AG10803 (cell line): Measurements from ENCODE around the gene EFHC1.

Experiments
- DNase-seq: peaks from one replicate; pipeline ENCODE4 v3.0.0; 2010; ENCODE audit warnings: low read depth
- H3K4me3 ChIP-seq: 2 replicates; pipeline ENCODE4 v1.5.1; 2011; ENCODE audit warnings: mild to moderate bottlenecking, low read length, control low read depth
- TF ChIP-seq, protein P1 (sequence below): conservative IDR thresholded peaks from 2 replicates; pipeline ENCODE4 v1.5.1; 2011; ENCODE audit warnings: mild to moderate bottlenecking, low read length, control low read depth, inconsistent platforms

The EFHC1 gene

DNA sequence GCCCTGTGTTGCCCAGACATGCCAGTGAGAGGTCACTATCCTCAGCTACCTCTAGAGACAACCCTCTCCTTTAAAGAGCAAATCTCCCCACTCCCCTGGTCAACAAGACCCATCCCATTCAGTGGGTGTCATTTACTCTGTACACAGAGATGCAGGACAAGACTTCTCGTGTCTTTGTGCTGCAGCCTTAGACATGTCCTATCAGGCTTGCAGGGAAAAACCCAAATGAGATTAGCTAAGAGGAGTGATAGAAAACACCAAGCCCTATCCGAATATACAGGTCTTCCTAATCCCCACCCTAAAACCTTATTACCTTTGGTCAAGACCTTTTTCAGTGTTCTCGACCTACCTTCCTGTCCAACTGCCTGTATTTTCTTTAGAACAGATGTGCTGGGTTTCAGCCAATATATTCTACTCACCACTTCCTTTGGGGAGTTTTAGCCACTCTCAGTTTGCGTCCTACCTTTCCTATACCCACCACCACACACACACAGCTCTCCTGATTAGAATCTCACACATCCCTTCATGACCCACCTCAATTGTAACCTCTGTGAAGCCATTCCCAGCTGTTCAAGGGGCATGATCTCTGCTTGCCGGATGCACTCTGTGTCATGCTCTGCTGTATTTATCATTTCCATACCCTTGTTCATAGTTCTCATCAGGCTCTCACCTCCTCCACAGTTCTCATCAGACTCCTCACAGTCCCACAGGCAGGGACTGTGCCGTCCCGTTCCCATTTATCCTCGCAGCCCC, 117.0 kb downstream of the EFHC1 start:
- TF ChIP-seq, protein P1, sequence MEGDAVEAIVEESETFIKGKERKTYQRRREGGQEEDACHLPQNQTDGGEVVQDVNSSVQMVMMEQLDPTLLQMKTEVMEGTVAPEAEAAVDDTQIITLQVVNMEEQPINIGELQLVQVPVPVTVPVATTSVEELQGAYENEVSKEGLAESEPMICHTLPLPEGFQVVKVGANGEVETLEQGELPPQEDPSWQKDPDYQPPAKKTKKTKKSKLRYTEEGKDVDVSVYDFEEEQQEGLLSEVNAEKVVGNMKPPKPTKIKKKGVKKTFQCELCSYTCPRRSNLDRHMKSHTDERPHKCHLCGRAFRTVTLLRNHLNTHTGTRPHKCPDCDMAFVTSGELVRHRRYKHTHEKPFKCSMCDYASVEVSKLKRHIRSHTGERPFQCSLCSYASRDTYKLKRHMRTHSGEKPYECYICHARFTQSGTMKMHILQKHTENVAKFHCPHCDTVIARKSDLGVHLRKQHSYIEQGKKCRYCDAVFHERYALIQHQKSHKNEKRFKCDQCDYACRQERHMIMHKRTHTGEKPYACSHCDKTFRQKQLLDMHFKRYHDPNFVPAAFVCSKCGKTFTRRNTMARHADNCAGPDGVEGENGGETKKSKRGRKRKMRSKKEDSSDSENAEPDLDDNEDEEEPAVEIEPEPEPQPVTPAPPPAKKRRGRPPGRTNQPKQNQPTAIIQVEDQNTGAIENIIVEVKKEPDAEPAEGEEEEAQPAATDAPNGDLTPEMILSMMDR, result no peak
- no peak overlapping the region for H3K4me3 ChIP-seq
- no peak for DNase-seq

DNA sequence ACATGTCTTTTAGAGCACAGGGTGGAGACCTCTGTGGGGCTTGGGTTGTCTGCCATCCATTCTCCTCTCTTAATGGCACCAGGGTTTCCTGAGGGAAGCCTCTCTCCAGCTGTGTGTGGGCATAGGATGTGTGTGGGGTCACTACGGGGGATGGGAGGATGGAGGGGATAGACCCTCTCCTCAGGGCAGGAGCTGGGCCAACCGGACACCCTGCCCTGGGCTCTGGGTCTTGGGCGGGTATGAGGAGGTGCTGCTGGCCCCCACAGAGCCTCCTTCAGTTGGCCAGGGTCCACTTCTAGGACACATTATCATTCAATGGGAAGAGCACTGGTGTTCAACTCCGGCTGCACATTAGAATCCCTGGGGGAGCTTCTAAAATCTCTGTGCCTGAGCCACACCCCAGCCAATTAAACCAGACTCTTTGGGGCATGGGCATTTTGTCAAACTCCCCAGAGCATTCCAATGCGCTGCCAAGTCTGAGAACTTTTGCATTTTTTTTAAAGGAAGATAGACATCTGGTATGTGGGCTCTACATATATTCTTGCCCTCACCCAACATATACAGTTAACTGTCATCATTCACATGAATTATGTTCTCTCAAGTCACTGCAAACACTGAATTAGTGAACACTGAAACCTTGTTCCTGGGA, 118.2 kb downstream of the EFHC1 start:
- no peak overlapping the region for H3K4me3 ChIP-seq
- TF ChIP-seq, protein P1, result no peak
- peak; percentile 87 for DNase-seq

DNA sequence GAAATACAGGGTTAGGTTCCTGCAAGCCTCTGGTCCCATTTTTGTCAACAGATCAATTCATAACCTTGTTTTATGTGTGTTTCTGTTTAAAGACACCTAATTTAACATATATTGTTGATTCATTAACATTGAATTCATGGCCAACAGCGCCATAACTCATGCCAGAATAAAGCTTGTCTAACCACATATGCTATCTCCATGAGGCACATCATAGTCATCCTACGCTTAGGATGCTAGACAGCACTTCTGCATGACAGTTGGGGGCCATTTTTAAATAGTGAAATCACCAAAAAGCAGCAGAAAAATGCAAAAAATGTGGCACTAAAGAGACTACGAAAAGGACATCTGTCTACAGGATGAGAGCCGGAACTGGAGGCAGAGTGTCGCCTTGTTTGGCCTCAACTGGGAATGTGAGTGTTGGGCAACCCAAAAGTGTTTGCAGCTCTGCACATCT, 118.8 kb downstream of the EFHC1 start:
- TF ChIP-seq, protein P1, result no peak
- H3K4me3 ChIP-seq, result no peak overlapping the region
- DNase-seq, result peak; percentile 93

DNA sequence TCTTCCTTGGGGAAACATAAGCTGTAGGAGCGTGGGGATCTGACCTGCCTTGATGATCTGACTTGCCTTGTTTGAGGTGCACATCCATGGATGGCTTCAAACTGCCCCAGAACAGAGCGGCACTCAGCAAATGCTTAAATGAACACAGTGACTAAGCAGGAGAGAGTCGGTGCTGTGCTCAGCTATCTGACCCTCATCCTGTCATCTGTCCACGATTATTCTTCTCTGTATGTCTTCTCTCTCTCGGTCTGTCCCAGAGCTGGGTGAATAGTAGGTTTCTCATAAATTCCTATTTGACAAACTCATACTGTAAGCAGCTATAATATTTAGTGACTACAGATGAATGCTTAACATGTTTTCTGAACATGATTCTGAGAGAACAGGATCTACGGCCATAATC, 119.5 kb downstream of the EFHC1 start:
- peak; percentile 84 for DNase-seq
- H3K4me3 ChIP-seq, result peak overlapping the region; percentile 1
- TF ChIP-seq, protein P1, result no peak

DNA sequence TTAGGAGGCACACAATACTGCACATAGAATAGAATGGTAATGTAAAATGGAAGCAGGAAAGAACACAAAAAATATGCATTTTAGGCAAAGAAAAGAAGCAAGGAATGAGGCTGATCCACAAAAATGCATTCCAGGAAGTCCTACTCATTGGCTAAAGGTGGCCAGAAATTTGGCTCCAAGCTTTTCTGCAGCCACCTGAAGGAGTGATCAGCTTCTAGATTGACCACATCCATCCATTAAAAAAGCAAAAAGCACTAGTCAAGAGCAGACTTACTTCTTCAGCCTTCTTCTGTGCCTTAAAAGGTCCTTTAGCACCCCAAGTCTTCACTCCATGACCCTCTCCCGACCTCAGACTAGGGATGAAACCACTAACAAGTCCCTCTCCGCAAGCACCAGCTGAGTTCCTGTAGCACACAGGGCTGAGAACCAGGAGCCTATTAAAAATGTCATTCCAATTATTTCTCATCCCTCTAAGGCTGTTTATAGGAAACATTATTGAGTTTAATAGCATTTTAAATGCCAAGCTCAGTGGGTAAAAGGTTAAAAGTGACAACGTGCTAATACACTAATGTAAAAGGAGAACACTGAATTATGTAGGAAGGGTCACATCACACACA, 120.3 kb downstream of the EFHC1 start:
- TF ChIP-seq, protein P1, result no peak
- no peak overlapping the region for H3K4me3 ChIP-seq
- peak; percentile 69 for DNase-seq

DNA sequence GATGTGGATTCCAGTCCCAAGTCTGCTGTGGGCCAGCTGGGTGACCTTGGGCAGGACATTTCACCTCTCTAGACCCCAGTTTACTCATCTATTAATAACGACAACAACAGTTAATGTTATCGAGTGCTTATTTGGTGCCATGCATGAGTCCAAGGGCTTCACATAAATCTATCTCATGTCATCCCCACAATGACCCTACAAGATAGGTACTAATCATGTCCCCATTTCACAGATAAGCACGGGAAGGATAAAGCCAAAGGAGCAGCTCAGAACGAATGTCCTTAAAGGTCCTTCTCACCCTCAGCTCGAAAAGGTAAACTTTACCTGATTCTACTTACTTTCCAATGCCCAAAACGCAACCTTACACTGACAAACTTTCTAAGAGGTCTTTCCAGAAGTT, 121.0 kb downstream of the EFHC1 start:
- no peak for DNase-seq
- no peak overlapping the region for H3K4me3 ChIP-seq
- TF ChIP-seq, protein P1, result no peak
